Measurements from ENCODE around the gene BMPR1A. TPM values are rescaled to one million over a fixed set of nuclear protein-coding genes. Genes with fewer than 3 reads are reported as not detected.

BMPR1A gene
- total and polyA plus RNA-seq, 2 of the 4 experiments (the other 2 are of a cell fraction) = 15.9 to 93.7 TPM

GRCh38 chr10:86727470-86727869 is 28.9 kb upstream of the BMPR1A start:
- Histone ChIP-seq H2AK5ac (ENCODE audit: low read depth, low read length) (no peak overlapping the region), H3K23ac (ENCODE audit: low read depth, low read length) (no peak overlapping the region), H2BK120ac (ENCODE audit: low read depth, low read length) (no peak overlapping the region), H3K4me1 (ENCODE audit: control insufficient read depth, insufficient read depth, low read length) (no peaks in the 10 kb centered on the region; the same call in 1 of the 2 replicates), H2AK9ac (replicated peaks; ENCODE audit: low read depth, low read length, poor library complexity) (no peak overlapping the region), H4K8ac (ENCODE audit: low read depth in 2 of 2, low read length in 2 of 2) (no peak overlapping the region), H3K27ac (ENCODE audit: insufficient read depth, low read length) (no peak overlapping the region), H3K27me3 (ENCODE audit: control insufficient read depth, insufficient read depth, low read length) (no peaks in the 10 kb centered on the region), H3K4ac (ENCODE audit: low read depth, low read length) (no peak overlapping the region), H3K9me3 (ENCODE audit: control insufficient read depth, insufficient read depth, low read length) (no peaks in the 10 kb centered on the region), H4K5ac (ENCODE audit: low read depth, low read length) (no peak overlapping the region), H4K91ac (ENCODE audit: insufficient read depth, low read depth, low read length) (no peak overlapping the region), H3K14ac (replicated peaks; ENCODE audit: low read depth, low read length) (no peak overlapping the region), H2AFZ (replicated peaks; ENCODE audit: low read length, poor library complexity) (no peak overlapping the region), H2BK5ac (ENCODE audit: low read depth, low read length, poor library complexity, severe bottlenecking) (no peak overlapping the region), H3K79me1 (ENCODE audit: low read depth in 1 of 2, low read length in 2 of 2) (no peaks in the 10 kb centered on the region), H4K20me1 (ENCODE audit: insufficient read depth, low read length) (no peaks in the 10 kb centered on the region), H3K4me3 (ENCODE audit: insufficient read depth, low read depth, low read length) (no peak overlapping the region), H3K9ac (ENCODE audit: low read depth, low read length) (no peak overlapping the region), H3K9me1 (ENCODE audit: insufficient read depth, low read length) (peaks cover 7% of the 10 kb centered on the region; the same call in 1 of the 2 replicates), H3K4me2 (ENCODE audit: low read depth, low read length) (no peak overlapping the region), H3K56ac (ENCODE audit: extremely low read depth, insufficient read depth, low read length) (no peak overlapping the region), H2BK15ac (ENCODE audit: low read depth, low read length) (no peak overlapping the region), H3K18ac (ENCODE audit: low read depth, low read length) (no peak overlapping the region), H3K36me3 (ENCODE audit: control insufficient read depth, insufficient read depth, low read length) (no peaks in the 10 kb centered on the region), H2BK20ac (ENCODE audit: low read depth, low read length) (no peak overlapping the region)
- no TSS peak for BruUV-seq (replicated peaks)
- no peak for ATAC-seq (ENCODE audit: low read depth)
- WGBS, 2 experiments (ENCODE audit: extremely low coverage in 2 of 2, insufficient read length in 1 of 2) = 17% methylated on average over 1 of the region's 6 CpGs; no CpG with 5 or more reads in 1 of the 2 experiments
- ChIA-PET CTCF (no interaction called here), POLR2A (ENCODE audit: unreplicated experiment) (no interaction called here)
- in situ Hi-C loops (cut with MboI; ENCODE audit: low sequenced_read_pairs) (no loop called here), dilution Hi-C loops (cut with HindIII; ENCODE audit: low sequenced_read_pairs, unreplicated experiment) (no loop called here), intact Hi-C loops (cut with micrococcal nuclease) (no loop called here)
- TF ChIP-seq RAD21 (IDR thresholded peaks at IDR 0.05; ENCODE audit: low read length) (no peak), MAZ (IDR thresholded peaks at IDR 0.05; ENCODE audit: borderline replicate concordance, low read depth, low read length) (no peak), MXI1 (IDR thresholded peaks at IDR 0.05; ENCODE audit: borderline replicate concordance, low read depth, low read length) (no peak), CHD1 (IDR thresholded peaks at IDR 0.05; ENCODE audit: low read depth, low read length) (no peak), MAFK (IDR thresholded peaks at IDR 0.05; ENCODE audit: low read depth, low read length) (no peak), POLR2A (IDR thresholded peaks at IDR 0.05; ENCODE audit: low read depth, low read length) (no peak), SMC3 (IDR thresholded peaks at IDR 0.05; ENCODE audit: low read depth, low read length) (no peak), CTCF (conservative IDR thresholded peaks at IDR 0.05; ENCODE audit: low read depth, low read length) (no peak), BHLHE40 (IDR thresholded peaks at IDR 0.05; ENCODE audit: low read depth, low read length) (no peak), RCOR1 (IDR thresholded peaks at IDR 0.05; ENCODE audit: insufficient replicate concordance, low read length) (no peak), USF2 (IDR thresholded peaks at IDR 0.05; ENCODE audit: low read depth, low read length) (no peak), NFE2L2 (IDR thresholded peaks at IDR 0.05; ENCODE audit: low read depth, low read length) (no peak), FOS (IDR thresholded peaks at IDR 0.05; ENCODE audit: low read depth, low read length) (no peak), RFX5 (IDR thresholded peaks at IDR 0.05; ENCODE audit: low read depth, low read length) (no peak)
- no peak for DNase-seq
